ENCODE measurements around the gene HOXA3. TPM values are rescaled to one million over a fixed set of nuclear protein-coding genes. Genes with fewer than 3 reads are reported as not detected.

HOXA3 gene
- total RNA-seq, 1 experiment from 2014 or later = 4.5 TPM

DNA sequence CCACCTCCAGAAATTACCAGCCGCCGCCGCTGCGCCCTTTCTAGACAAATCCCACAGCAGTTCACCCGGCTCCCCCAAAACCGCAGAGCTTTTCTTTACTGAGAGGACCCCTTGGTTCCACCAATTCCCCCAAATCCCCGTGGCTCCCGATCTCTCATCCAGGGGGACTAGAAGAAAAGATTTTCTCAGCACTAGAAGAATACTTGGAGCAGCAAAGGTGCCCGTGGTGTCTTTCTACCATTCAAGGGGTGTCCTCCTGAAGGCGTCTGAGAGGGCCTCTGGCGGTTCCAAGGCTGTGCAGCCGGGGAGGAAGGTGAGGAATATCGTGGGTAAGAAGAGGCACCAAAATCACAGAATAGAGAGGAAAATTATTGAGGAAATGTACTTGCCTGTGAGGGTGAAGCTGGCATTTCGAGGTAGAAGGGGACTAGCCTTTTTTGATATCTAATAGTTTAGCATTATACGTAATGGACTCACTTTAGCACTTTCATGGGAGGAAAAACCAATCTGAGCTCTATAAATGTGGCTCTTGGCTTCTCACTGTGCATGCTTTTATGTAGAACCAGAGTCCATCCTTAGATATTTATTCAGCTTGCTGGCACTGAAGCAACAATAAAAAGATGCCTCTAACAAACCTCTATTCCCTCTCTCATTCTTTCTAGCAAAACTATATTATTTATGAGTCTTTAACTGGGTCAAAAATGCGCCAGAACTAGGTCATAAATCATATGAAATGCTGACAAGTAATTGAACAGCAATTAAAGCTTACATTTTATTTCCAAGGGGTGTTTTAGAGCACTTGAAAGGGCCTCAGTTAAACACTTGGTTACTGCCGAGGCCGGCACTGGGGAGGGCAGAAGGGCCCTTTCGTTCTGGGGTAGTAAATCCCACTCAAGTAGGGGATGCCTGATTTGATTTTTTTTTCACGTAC is 36.1 kb downstream of the HOXA3 start:
- H3K79me2 ChIP-seq (ENCODE audit: low read length) = peaks cover 68% of the 10 kb centered on the region
- CTCF ChIA-PET = no interaction called here
- TF ChIP-seq EZH2phosphoT487 (IDR thresholded peaks at IDR 0.05; ENCODE audit: borderline replicate concordance, low read length) (no peak), CTCF (conservative IDR thresholded peaks at IDR 0.05; ENCODE audit: low read depth, low read length) (no peak), EZH2 (IDR thresholded peaks at IDR 0.05; ENCODE audit: low read length, unreplicated experiment) (no peak)
- no peaks in the 10 kb centered on the region for H3K9me2 ChIP-seq (replicated peaks; ENCODE audit: low read length)
- H2AFZ ChIP-seq (ENCODE audit: low read length) = no peak overlapping the region
- peaks cover 37% of the 10 kb centered on the region for H3K4me1 ChIP-seq (ENCODE audit: insufficient read depth, low read length)
- H3K27me3 ChIP-seq (ENCODE audit: low read length) = no peaks in the 10 kb centered on the region
- ATAC-seq (no peak), DNase-seq (no peak)
- H3F3A ChIP-seq (ENCODE audit: low read length, unreplicated experiment) = peaks cover 3% of the 10 kb centered on the region
- peak overlapping the region; percentile 66 for H3K4me3 ChIP-seq (ENCODE audit: low read length)
- POLR2A ChIA-PET (ENCODE audit: unreplicated experiment) = interaction anchor here (0.6 to 1.0 kb wide), 2 partner anchors 36 to 75 kb away, joined by 3 to 5 read pairs; partner anchors contain the start of gene HOXA3
- BruUV-seq (replicated peaks) = no TSS peak
- intact Hi-C loops (cut with micrococcal nuclease) = no loop called here
- H3K4me2 ChIP-seq (ENCODE audit: low read length) = peak overlapping the region; percentile 98
- H4K20me1 ChIP-seq (ENCODE audit: low read length) = no peaks in the 10 kb centered on the region
- peak overlapping the region; percentile 84 for H3K27ac ChIP-seq (ENCODE audit: low read length)
- H3K36me3 ChIP-seq (ENCODE audit: low read depth, low read length) = no peaks in the 10 kb centered on the region; the same call in 1 of the 2 replicates
- H3K9me3 ChIP-seq (ENCODE audit: low read length) = no peaks in the 10 kb centered on the region
- no peak overlapping the region; the same call in 1 of the 2 replicates for H3K9ac ChIP-seq (ENCODE audit: low read length)

DNA sequence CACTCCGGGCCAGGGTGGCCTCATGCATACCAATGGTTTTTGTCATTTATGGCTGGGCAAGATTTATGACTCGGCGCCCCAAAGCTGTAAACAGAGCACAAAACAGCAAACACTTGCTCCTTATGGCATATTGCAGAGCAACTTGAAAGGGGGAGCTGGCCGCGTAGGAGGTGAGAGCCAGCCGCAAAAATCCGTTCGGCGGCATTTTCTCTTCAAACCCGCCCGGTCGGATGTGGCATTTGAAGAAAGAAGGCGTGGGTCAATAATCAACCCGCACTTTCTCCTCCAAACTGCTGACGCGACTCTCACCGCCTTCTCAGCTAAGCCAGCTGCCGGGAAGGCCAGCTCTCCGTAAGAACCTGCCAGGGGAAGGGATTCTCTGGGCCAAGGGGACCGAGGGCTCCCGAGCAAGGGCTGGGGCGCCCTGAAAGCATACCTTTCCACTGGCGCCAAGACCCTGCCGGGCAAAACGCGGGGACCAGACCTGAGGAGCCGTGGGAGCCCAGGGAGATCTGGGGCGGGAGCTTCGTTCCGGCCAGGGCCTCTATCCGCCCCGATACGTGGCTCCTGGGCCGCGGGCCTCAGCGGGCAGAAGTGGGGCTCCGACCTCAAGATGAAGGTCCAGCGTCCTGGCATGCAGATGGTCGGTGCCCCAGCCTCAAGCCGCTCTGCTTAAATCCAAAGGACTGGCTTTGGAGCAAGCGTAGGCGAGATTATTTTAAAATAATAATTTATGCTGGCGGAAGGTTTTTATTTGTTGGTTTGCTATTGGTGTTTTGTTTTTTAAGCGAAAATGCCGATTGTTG is 37.0 kb downstream of the HOXA3 start:
- H3K79me2 ChIP-seq (ENCODE audit: low read length) = peaks cover 67% of the 10 kb centered on the region
- TF ChIP-seq EZH2 (IDR thresholded peaks at IDR 0.05; ENCODE audit: low read length, unreplicated experiment) (no peak), CTCF (conservative IDR thresholded peaks at IDR 0.05; ENCODE audit: low read depth, low read length) (no peak), EZH2phosphoT487 (IDR thresholded peaks at IDR 0.05; ENCODE audit: borderline replicate concordance, low read length) (no peak)
- H2AFZ ChIP-seq (ENCODE audit: low read length) = peak overlapping the region; percentile 16; the same call in 1 of the 2 replicates
- H3K4me2 ChIP-seq (ENCODE audit: low read length) = peak overlapping the region; percentile 98
- peak overlapping the region; percentile 84 for H3K27ac ChIP-seq (ENCODE audit: low read length)
- ATAC-seq = peak; percentile 42
- H3K36me3 ChIP-seq (ENCODE audit: low read depth, low read length) = no peaks in the 10 kb centered on the region; the same call in 1 of the 2 replicates
- H3F3A ChIP-seq (ENCODE audit: low read length, unreplicated experiment) = peaks cover 3% of the 10 kb centered on the region
- H3K9me3 ChIP-seq (ENCODE audit: low read length) = no peaks in the 10 kb centered on the region
- H3K4me1 ChIP-seq (ENCODE audit: insufficient read depth, low read length) = peaks cover 45% of the 10 kb centered on the region
- no TSS peak for BruUV-seq (replicated peaks)
- H3K9ac ChIP-seq (ENCODE audit: low read length) = peak overlapping the region; percentile 50
- peak; percentile 95 for DNase-seq
- H3K4me3 ChIP-seq (ENCODE audit: low read length) = peak overlapping the region; percentile 66
- H3K27me3 ChIP-seq (ENCODE audit: low read length) = no peaks in the 10 kb centered on the region
- intact Hi-C loops (cut with micrococcal nuclease) = no loop called here
- POLR2A ChIA-PET (ENCODE audit: unreplicated experiment) = interaction anchor here (0.6 to 1.0 kb wide), 3 partner anchors 16 to 548 kb away, joined by 3 read pairs; partner anchors contain the start of gene HOXA3
- no peaks in the 10 kb centered on the region for H4K20me1 ChIP-seq (ENCODE audit: low read length)
- CTCF ChIA-PET = no interaction called here
- H3K9me2 ChIP-seq (replicated peaks; ENCODE audit: low read length) = no peaks in the 10 kb centered on the region

All from PC-3 (cell line).